Neuronal stem cell (in vitro differentiated cells): Measurements from ENCODE around the gene EED.

ENCODE experiments used
- DNase-seq: peaks from one replicate; pipeline ENCODE4 v3.0.0-alpha.2; 2013; ENCODE audit warnings: low spot score
- H2AFZ ChIP-seq: one replicate; pipeline ENCODE4 v1.6.1; 2013; ENCODE audit warnings: mild to moderate bottlenecking, low read length, inconsistent platforms
- H2AK5ac ChIP-seq: 2 replicates; pipeline ENCODE4 v1.6.1; 2013; ENCODE audit warnings: low read depth, mild to moderate bottlenecking, inconsistent platforms, low read length, moderate library complexity, mixed read lengths
- H2BK120ac ChIP-seq: 2 replicates; pipeline ENCODE4 v1.6.1; 2013; ENCODE audit warnings: low read depth, mild to moderate bottlenecking, inconsistent platforms, low read length, moderate library complexity, mixed read lengths
- H2BK12ac ChIP-seq: one replicate; pipeline ENCODE4 v1.6.1; 2013; ENCODE audit warnings: low read length, inconsistent platforms
- H2BK15ac ChIP-seq: 2 replicates; pipeline ENCODE4 v1.6.1; 2013; ENCODE audit warnings: mild to moderate bottlenecking, low read length, inconsistent platforms, mixed read lengths
- H2BK5ac ChIP-seq: one replicate; pipeline ENCODE4 v1.6.1; 2013; ENCODE audit warnings: inconsistent platforms, mild to moderate bottlenecking, low read length, moderate library complexity
- H3K14ac ChIP-seq: one replicate; pipeline ENCODE4 v1.6.1; 2013; ENCODE audit warnings: low read length, inconsistent platforms
- H3K18ac ChIP-seq: 2 replicates; pipeline ENCODE4 v1.6.1; 2013; ENCODE audit warnings: low read length, inconsistent platforms
- H3K23ac ChIP-seq: 2 replicates; pipeline ENCODE4 v1.6.1; 2013; ENCODE audit warnings: low read depth, mild to moderate bottlenecking, mixed read lengths, low read length, inconsistent platforms; ENCODE audit not compliant: poor library complexity
- H3K27ac ChIP-seq: replicated peaks from 3 replicates; pipeline ENCODE4 v1.5.1; 2013; ENCODE audit warnings: low read length, inconsistent platforms
- H3K27me3 ChIP-seq, 3 experiments: 2 replicates each; pipeline ENCODE4 v1.6.1; 2013; ENCODE audit warnings: low read length in 3 of 3, mild to moderate bottlenecking in 2 of 3, inconsistent platforms in 1 of 3, low read depth in 1 of 3, mixed read lengths in 1 of 3, moderate library complexity in 1 of 3; ENCODE audit not compliant: control insufficient read depth in 3 of 3, insufficient read depth in 3 of 3
- H3K36me3 ChIP-seq, 2 donors: replicated peaks in 1 of 2; 2 replicates each; pipeline ENCODE4 v1.6.1; 2013; ENCODE audit warnings: low read length in 2 of 2; ENCODE audit not compliant: control insufficient read depth in 2 of 2, insufficient read depth in 2 of 2
- H3K4ac ChIP-seq: 2 replicates; pipeline ENCODE4 v1.6.1; 2013; ENCODE audit warnings: inconsistent platforms, mild to moderate bottlenecking, low read length, moderate library complexity
- H3K4me1 ChIP-seq, 2 donors: 1 replicate in 1 of 2; 2 replicates in 1 of 2; pipeline ENCODE4 v1.6.1; 2013; ENCODE audit warnings: low read length in 2 of 2, low read depth in 1 of 2; ENCODE audit not compliant: control insufficient read depth in 2 of 2, insufficient read depth in 1 of 2
- H3K4me2 ChIP-seq: one replicate; pipeline ENCODE4 v1.6.1; 2013; ENCODE audit warnings: mild to moderate bottlenecking, low read length, inconsistent platforms; ENCODE audit not compliant: insufficient read depth, poor library complexity, severe bottlenecking
- H3K4me3 ChIP-seq, 2 donors: 2 replicates each; pipeline ENCODE4 v1.5.1; 2013; ENCODE audit warnings: low read length in 2 of 2, mild to moderate bottlenecking in 2 of 2, inconsistent platforms in 1 of 2, moderate library complexity in 1 of 2
- H3K79me1 ChIP-seq: one replicate; pipeline ENCODE4 v1.6.1; 2013; ENCODE audit warnings: low read depth, mild to moderate bottlenecking, inconsistent platforms, low read length, moderate library complexity
- H3K9ac ChIP-seq: one replicate; pipeline ENCODE4 v1.6.1; 2013; ENCODE audit warnings: mild to moderate bottlenecking, low read depth, low read length, inconsistent platforms; ENCODE audit not compliant: poor library complexity
- H3K9me3 ChIP-seq, 2 donors: replicated peaks in 1 of 2; 2 replicates each; pipeline versions ENCODE3 to v1.6.1; 2013; ENCODE audit warnings: low read length in 2 of 2, mild to moderate bottlenecking in 2 of 2, inconsistent platforms in 1 of 2, low read depth in 1 of 2, mixed read lengths in 1 of 2, moderate library complexity in 1 of 2; ENCODE audit not compliant: control insufficient read depth in 2 of 2, insufficient read depth in 1 of 2
- H4K8ac ChIP-seq: one replicate; pipeline ENCODE4 v1.6.1; 2013; ENCODE audit warnings: low read depth, mild to moderate bottlenecking, inconsistent platforms, low read length, moderate library complexity
- H4K91ac ChIP-seq: one replicate; pipeline ENCODE4 v1.6.1; 2013; ENCODE audit warnings: low read length, low read depth, mild to moderate bottlenecking, inconsistent platforms; ENCODE audit not compliant: poor library complexity
- WGBS, 2 donors: extraction: QIAGEN DNeasy Blood & Tissue Kit; methylation state at CpG; one replicate each; pipeline ENCODE4 v1.1.7; 2013; ENCODE audit warnings: missing lambda C conversion rate in 2 of 2, mixed read lengths in 1 of 2; ENCODE audit not compliant: insufficient read length in 2 of 2, insufficient replicate concordance in 1 of 2; ENCODE audit errors: extremely low coverage in 2 of 2; 5-methylcytosine and 5-hydroxymethylcytosine counted together

EED gene

DNA sequence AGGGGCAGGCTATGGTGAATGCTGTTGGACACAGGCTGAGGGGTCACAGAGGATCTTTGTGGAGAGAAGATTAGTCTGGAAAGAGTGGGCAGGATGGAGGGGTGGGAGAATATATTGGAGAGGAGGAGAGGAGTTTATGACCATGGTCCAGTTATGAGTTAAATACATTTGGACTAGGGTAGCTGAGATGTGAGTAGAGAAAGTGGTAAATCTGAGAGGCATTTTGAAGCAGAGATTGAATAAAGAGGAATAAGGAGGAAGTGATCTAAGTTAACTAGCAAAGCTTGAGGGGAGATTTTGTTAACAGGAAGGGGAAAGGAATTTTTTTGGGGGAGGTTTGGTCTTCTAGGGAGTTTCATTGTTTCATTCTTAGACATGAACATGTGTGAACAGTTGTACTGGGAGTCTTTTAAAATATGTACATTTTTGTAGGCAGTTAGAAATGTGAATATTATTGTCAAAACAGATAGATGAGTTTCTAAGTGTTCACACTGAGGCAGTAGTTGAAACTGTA is 43.1 kb upstream of the EED start:
- no peak overlapping the region for H2BK5ac ChIP-seq
- no peak overlapping the region for H3K18ac ChIP-seq

DNA sequence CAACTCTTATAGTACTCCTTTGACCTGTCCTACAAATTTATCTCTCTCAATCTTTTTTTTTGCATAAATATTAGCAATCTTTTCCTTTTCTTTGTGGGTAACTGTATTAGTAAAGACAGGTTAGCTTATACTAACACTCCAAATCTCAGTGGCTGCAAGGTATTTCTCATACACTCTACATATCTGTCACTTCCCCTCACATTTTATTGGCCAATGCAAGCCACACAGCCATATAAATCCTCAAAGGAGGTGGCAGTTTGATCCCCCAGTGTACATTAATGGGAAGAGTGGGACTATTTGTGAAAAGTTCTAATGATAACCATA is 42.6 kb upstream of the EED start:
- Histone ChIP-seq H2BK5ac (no peak overlapping the region), H3K4me3 (no peak overlapping the region)
- DNase-seq = no peak

More for the DNA sequence above, 43.1 kb upstream of the EED start:
- no peaks in the 10 kb centered on the region for H3K36me3 ChIP-seq
- no peak overlapping the region for H4K91ac ChIP-seq
- H3K27me3 ChIP-seq = no peaks in the 10 kb centered on the region
- no peak overlapping the region for H3K14ac ChIP-seq
- no peak overlapping the region for H3K23ac ChIP-seq
- no peak overlapping the region for H3K4me3 ChIP-seq
- H2BK120ac ChIP-seq = no peak overlapping the region
- no peak overlapping the region for H2AFZ ChIP-seq
- H2BK12ac ChIP-seq = no peak overlapping the region
- H3K4ac ChIP-seq = no peak overlapping the region
- no peaks in the 10 kb centered on the region for H3K79me1 ChIP-seq
- no peak overlapping the region for H3K27ac ChIP-seq
- H3K9ac ChIP-seq = no peak overlapping the region
- H3K4me1 ChIP-seq = no peaks in the 10 kb centered on the region
- H2AK5ac ChIP-seq = no peak overlapping the region
- no peak overlapping the region for H4K8ac ChIP-seq
- no peak overlapping the region for H3K4me2 ChIP-seq
- no peak overlapping the region for H2BK15ac ChIP-seq
- DNase-seq = no peak
- H3K9me3 ChIP-seq = no peaks in the 10 kb centered on the region

DNA sequence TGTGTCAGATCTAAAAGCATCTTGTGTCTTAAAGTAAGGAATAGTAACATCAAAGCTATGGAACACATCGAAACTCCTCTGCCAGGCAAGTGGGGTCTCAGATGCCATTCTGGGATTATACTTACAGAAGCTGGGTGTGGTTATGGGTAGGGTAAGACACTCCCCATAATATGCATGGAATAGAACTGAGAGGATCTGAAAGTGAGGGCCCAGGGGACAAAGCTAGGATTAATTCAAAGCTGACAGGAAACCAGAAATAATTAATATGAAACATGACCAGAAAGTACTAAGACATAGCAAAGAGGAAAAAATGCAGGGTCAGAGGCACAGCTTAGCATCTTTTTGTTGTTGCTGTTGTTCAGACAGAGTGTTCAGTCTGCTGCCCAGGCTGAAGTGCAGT is 40.2 kb upstream of the EED start:
- Histone ChIP-seq H3K79me1 (no peaks in the 10 kb centered on the region), H4K91ac (no peak overlapping the region), H2BK12ac (no peak overlapping the region), H3K9ac (no peak overlapping the region), H3K27ac (no peak overlapping the region), H4K8ac (no peak overlapping the region), H3K9me3 (no peaks in the 10 kb centered on the region), H3K27me3 (no peaks in the 10 kb centered on the region), H3K36me3 (no peaks in the 10 kb centered on the region), H2AK5ac (no peak overlapping the region), H3K4me2 (no peak overlapping the region), H2BK120ac (no peak overlapping the region), H3K4ac (no peak overlapping the region), H2BK15ac (no peak overlapping the region), H3K18ac (no peak overlapping the region), H3K23ac (no peak overlapping the region), H3K14ac (no peak overlapping the region), H2AFZ (no peak overlapping the region), H3K4me3 (no peak overlapping the region), H2BK5ac (no peak overlapping the region), H3K4me1 (no peaks in the 10 kb centered on the region)
- no CpG with 5 or more reads among the region's 1 CpG for WGBS, 2 donors
- no peak for DNase-seq

More for the DNA sequence above, 42.6 kb upstream of the EED start:
- no peak overlapping the region for H4K91ac ChIP-seq
- no peak overlapping the region for H3K4ac ChIP-seq
- no peak overlapping the region for H2BK120ac ChIP-seq
- H3K27me3 ChIP-seq = no peaks in the 10 kb centered on the region
- no peaks in the 10 kb centered on the region for H3K79me1 ChIP-seq
- no peak overlapping the region for H3K9ac ChIP-seq
- no peaks in the 10 kb centered on the region for H3K4me1 ChIP-seq
- H3K36me3 ChIP-seq = no peaks in the 10 kb centered on the region
- H3K9me3 ChIP-seq = no peaks in the 10 kb centered on the region
- no peak overlapping the region for H2AK5ac ChIP-seq
- H3K27ac ChIP-seq = no peak overlapping the region
- H3K23ac ChIP-seq = no peak overlapping the region
- no peak overlapping the region for H3K4me2 ChIP-seq
- no peak overlapping the region for H4K8ac ChIP-seq
- H2BK15ac ChIP-seq = no peak overlapping the region
- no peak overlapping the region for H2AFZ ChIP-seq
- no peak overlapping the region for H3K14ac ChIP-seq
- H3K18ac ChIP-seq = no peak overlapping the region
- no peak overlapping the region for H2BK12ac ChIP-seq

DNA sequence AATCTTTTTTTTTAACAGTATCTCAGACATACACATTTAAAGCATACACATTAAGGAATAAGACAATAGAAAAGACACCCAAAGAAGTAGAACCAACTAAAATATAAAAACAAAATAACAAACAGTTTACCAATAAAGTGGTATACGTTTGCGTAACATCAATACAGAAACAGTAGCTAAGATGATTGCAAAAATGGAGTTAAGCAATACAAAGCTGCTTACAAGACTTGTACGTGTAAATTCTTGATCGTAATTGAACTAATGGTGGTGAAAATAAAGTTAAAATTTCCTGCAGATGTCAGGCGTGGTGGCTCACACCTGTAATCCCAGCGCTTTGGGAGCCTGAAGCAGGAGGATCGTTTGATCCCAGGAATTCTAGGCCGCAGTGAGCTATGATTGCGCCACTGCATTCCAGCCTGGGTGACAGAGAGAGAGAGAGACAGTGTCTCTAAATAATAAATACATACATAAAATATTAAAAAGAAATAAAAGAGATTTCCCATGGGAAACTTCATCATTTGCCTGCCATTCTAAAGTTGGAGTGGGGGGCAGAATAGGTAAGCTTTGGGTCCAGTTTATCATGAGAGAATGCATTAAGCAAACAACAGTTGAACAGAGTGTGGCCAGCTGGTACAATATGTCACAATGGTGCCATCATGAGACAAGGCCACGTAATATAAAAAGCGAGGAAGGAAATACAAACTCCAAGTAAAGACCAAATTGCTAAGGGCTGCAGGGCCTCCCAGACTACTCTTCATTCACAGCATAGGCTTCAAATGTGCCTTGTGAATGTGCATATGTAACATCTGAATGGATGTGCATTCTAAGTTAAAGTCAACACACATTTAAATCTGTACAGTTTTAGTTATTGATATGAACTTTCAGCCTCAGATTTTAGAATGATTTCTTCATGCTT is 38.9 kb upstream of the EED start:
- H3K4ac ChIP-seq = no peak overlapping the region
- no peak overlapping the region for H2BK120ac ChIP-seq
- WGBS, 2 donors = no CpG with 5 or more reads among the region's 11 CpGs
- no peak overlapping the region for H4K8ac ChIP-seq
- no peak overlapping the region for H4K91ac ChIP-seq
- no peaks in the 10 kb centered on the region for H3K9me3 ChIP-seq
- no peak overlapping the region for H3K4me2 ChIP-seq
- H2BK15ac ChIP-seq = no peak overlapping the region
- no peak overlapping the region for H2AK5ac ChIP-seq
- H3K14ac ChIP-seq = no peak overlapping the region
- no peak for DNase-seq
- H3K23ac ChIP-seq = no peak overlapping the region
- no peaks in the 10 kb centered on the region for H3K4me1 ChIP-seq
- H3K27me3 ChIP-seq = peaks cover 0 to 2% (median 0%) of the 10 kb centered on the region in 3 experiments
- no peak overlapping the region for H3K9ac ChIP-seq
- no peak overlapping the region for H3K18ac ChIP-seq
- no peaks in the 10 kb centered on the region for H3K36me3 ChIP-seq
- no peak overlapping the region for H3K27ac ChIP-seq
- H3K4me3 ChIP-seq = no peak overlapping the region
- no peak overlapping the region for H2BK12ac ChIP-seq
- no peaks in the 10 kb centered on the region for H3K79me1 ChIP-seq
- H2BK5ac ChIP-seq = no peak overlapping the region
- H2AFZ ChIP-seq = no peak overlapping the region
